ENCODE results near the gene ZBTB7C. TPM values are rescaled to one million over a fixed set of nuclear protein-coding genes. Genes with fewer than 3 reads are reported as not detected.
A peak's percentile ranks its signal among the peaks of the same experiment; 100 is the strongest.

Gene ZBTB7C
- total RNA-seq, 1 donor from 2014 or later: 15.0 TPM

DNA sequence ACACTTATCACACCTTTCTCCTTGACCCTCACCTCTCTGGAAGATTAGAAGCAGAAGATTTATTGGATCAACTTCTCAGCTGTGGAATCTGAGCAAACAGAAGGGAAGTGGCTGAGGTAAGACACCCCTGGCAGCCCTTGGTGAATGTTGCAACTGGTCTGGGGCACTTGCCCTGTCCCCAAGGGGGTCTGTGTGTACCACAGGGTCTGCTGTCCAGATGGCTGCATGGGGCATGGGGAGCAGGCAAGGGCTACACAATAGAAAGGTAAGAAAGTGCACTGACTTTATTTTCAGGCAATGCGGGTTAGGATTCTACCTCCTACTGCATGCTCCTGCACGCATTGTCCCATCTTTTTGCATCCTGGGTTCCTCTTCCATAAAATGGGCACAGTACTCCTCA lies 240.3 kb downstream of the ZBTB7C start:
- DNase-seq: no peak
- Histone ChIP-seq H3K36me3 (no peaks in the 10 kb centered on the region), H3K4me3 (no peak overlapping the region), H3K27ac (no peak overlapping the region), H3K27me3 (ENCODE audit: low read depth) (no peaks in the 10 kb centered on the region), H3K4me1 (peaks cover 26% of the 10 kb centered on the region), H3K9me3 (no peaks in the 10 kb centered on the region)
- no peak for ATAC-seq
- TF ChIP-seq CTCF (IDR thresholded peaks at IDR 0.05): no peak
- intact Hi-C loops (cut with DNase I): no loop called here

GRCh38 chr18:48167897-48168253 lies 241.3 kb downstream of the ZBTB7C start:
- H3K9me3 ChIP-seq: no peaks in the 10 kb centered on the region
- no peak overlapping the region for H3K4me3 ChIP-seq
- no peak for DNase-seq
- H3K27ac ChIP-seq: no peak overlapping the region
- peaks cover 26% of the 10 kb centered on the region for H3K4me1 ChIP-seq
- ATAC-seq: no peak
- no peaks in the 10 kb centered on the region for H3K27me3 ChIP-seq (ENCODE audit: low read depth)
- intact Hi-C loops (cut with DNase I): no loop called here
- TF ChIP-seq CTCF (IDR thresholded peaks at IDR 0.05): no peak
- H3K36me3 ChIP-seq: no peaks in the 10 kb centered on the region

DNA sequence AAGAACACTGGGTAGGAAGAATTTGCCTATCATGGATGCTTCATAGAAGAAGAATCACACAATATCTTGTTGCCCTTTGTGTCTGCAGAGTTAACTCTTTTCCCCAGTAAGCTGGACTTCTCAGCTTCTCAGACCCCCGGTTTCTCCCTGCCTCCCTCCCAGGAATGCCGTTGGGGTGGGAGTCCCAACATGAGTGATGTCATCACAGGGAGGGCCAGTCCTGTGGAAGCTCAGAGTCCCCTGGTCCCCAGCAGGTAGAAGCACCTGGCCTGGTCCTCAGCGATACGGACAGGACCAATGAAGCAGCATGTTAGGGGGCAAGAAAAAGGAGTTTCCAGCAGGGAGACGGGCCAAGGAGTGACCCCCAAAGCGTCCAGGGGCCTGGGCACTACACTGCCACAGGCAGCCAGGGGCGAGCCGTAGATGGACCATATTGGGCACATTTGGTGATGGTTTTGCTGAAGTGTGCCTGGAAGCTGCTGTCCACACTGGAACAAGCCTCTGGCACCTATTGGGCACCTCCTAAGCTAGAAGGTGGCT lies 242.8 kb downstream of the ZBTB7C start:
- TF ChIP-seq CTCF (IDR thresholded peaks at IDR 0.05): no peak
- Histone ChIP-seq H3K9me3 (no peaks in the 10 kb centered on the region), H3K4me1 (peaks cover 35% of the 10 kb centered on the region), H3K27me3 (ENCODE audit: low read depth) (no peaks in the 10 kb centered on the region), H3K36me3 (no peaks in the 10 kb centered on the region), H3K4me3 (no peak overlapping the region), H3K27ac (peak overlapping the region; percentile 53)
- DNase-seq (no peak), ATAC-seq (no peak)
- intact Hi-C loops (cut with DNase I): no loop called here

- DNase-seq: no peak
- no peak for ATAC-seq
- Histone ChIP-seq H3K9me3 (no peaks in the 10 kb centered on the region), H3K27ac (no peak overlapping the region), H3K4me3 (no peak overlapping the region), H3K27me3 (ENCODE audit: low read depth) (no peaks in the 10 kb centered on the region), H3K4me1 (peaks cover 42% of the 10 kb centered on the region), H3K36me3 (no peaks in the 10 kb centered on the region)
- TF ChIP-seq CTCF (IDR thresholded peaks at IDR 0.05): no peak
- intact Hi-C loops (cut with DNase I): no loop called here
Measured at GRCh38 chr18:48165111-48165866, 243.9 kb downstream of the ZBTB7C start.

DNA sequence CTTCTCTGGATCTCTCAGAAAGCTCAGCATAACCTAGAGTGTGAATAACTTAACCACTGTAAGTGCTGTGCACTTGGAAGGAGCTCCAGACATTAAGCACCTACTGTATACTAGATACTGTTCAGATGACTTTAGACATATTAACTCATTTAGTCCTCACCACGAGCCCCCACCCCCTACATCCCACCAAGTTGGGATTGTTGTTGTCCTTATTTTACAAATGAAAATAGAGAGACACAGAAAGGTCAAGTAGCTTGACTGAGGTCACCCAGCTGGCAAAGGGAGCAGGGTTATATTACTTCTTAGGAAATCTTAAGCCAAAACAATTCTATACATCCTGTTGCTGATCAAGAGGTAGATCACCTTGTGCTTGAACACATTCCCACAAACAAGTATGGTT lies 244.5 kb downstream of the ZBTB7C start:
- no peak for TF ChIP-seq CTCF (IDR thresholded peaks at IDR 0.05)
- no peak for DNase-seq
- Histone ChIP-seq H3K27me3 (ENCODE audit: low read depth) (no peaks in the 10 kb centered on the region), H3K9me3 (no peaks in the 10 kb centered on the region), H3K4me1 (peaks cover 42% of the 10 kb centered on the region), H3K4me3 (no peak overlapping the region), H3K27ac (no peak overlapping the region), H3K36me3 (no peaks in the 10 kb centered on the region)
- ATAC-seq: no peak
- intact Hi-C loops (cut with DNase I): no loop called here

Data from lower lobe of right lung (tissue), 2 donors.